NCI-H748 treated with DMSO at 0.1 percent for 48 hours (cell line): ENCODE results near the gene MIPEP.
"Not testable (repeated sequence)": the region's sequence is repeated elsewhere in the genome, so short reads cannot be mapped to it uniquely, and the experiment has no call there.

ENCODE experiments used
- DNase-seq: peaks from one replicate; lab custom pipeline; 2025; lab: John Stamatoyannopoulos, UW

Gene MIPEP

GRCh38 chr13:23776698-23777574 lies 112.3 kb downstream of the MIPEP start:
- no peak for DNase-seq

GRCh38 chr13:23772717-23773116 lies 116.5 kb downstream of the MIPEP start:
- no peak for DNase-seq

GRCh38 chr13:23771956-23772355 lies 117.2 kb downstream of the MIPEP start:
- no peak for DNase-seq

GRCh38 chr13:23771552-23771951 lies 117.6 kb downstream of the MIPEP start:
- DNase-seq, result no peak

GRCh38 chr13:23770973-23771372 lies 118.2 kb downstream of the MIPEP start:
- no peak for DNase-seq

- no peak for DNase-seq
Observed at GRCh38 chr13:23770428-23770827, 118.8 kb downstream of the MIPEP start.

- DNase-seq, result no peak
Observed at GRCh38 chr13:23769401-23769800, 119.8 kb downstream of the MIPEP start.

- DNase-seq, result no peak
Observed at GRCh38 chr13:23767838-23768237, 121.4 kb downstream of the MIPEP start.

GRCh38 chr13:23766939-23767338 lies 122.3 kb downstream of the MIPEP start:
- DNase-seq, result no peak

GRCh38 chr13:23766283-23766682 lies 122.9 kb downstream of the MIPEP start:
- DNase-seq, result no peak

GRCh38 chr13:23765531-23765930 lies 123.7 kb downstream of the MIPEP start:
- no peak for DNase-seq

GRCh38 chr13:23763318-23763717 lies 125.9 kb downstream of the MIPEP start:
- DNase-seq, result no peak

GRCh38 chr13:23761760-23762159 lies 127.4 kb downstream of the MIPEP start:
- not testable (repeated sequence) for DNase-seq

- DNase-seq, result no peak
Observed at GRCh38 chr13:23760000-23760399, 129.2 kb downstream of the MIPEP start.

- DNase-seq, result no peak
Observed at GRCh38 chr13:23758798-23759527, 130.2 kb downstream of the MIPEP start.

- DNase-seq, result peak; percentile 67
Observed at GRCh38 chr13:23754997-23755396, 134.2 kb downstream of the MIPEP start.

GRCh38 chr13:23754506-23754905 lies 134.7 kb downstream of the MIPEP start:
- DNase-seq, result no peak

- no peak for DNase-seq
Observed at GRCh38 chr13:23753458-23753857, 135.7 kb downstream of the MIPEP start.

- no peak for DNase-seq
Observed at GRCh38 chr13:23752111-23753001, 136.8 kb downstream of the MIPEP start.

GRCh38 chr13:23751195-23751594 lies 138.0 kb downstream of the MIPEP start:
- DNase-seq, result no peak

- DNase-seq, result no peak
Observed at GRCh38 chr13:23750383-23751121, 138.6 kb downstream of the MIPEP start.
